Measurements from ENCODE around the gene RHCE. TPM values are rescaled to one million over a fixed set of nuclear protein-coding genes. Genes with fewer than 3 reads are reported as not detected.

The RHCE gene
- total and polyA plus RNA-seq, 2 of the 8 experiments (the other 6 are each of a cell fraction or from before 2014, with no cell fraction given): 0.23 to 0.50 TPM

DNA sequence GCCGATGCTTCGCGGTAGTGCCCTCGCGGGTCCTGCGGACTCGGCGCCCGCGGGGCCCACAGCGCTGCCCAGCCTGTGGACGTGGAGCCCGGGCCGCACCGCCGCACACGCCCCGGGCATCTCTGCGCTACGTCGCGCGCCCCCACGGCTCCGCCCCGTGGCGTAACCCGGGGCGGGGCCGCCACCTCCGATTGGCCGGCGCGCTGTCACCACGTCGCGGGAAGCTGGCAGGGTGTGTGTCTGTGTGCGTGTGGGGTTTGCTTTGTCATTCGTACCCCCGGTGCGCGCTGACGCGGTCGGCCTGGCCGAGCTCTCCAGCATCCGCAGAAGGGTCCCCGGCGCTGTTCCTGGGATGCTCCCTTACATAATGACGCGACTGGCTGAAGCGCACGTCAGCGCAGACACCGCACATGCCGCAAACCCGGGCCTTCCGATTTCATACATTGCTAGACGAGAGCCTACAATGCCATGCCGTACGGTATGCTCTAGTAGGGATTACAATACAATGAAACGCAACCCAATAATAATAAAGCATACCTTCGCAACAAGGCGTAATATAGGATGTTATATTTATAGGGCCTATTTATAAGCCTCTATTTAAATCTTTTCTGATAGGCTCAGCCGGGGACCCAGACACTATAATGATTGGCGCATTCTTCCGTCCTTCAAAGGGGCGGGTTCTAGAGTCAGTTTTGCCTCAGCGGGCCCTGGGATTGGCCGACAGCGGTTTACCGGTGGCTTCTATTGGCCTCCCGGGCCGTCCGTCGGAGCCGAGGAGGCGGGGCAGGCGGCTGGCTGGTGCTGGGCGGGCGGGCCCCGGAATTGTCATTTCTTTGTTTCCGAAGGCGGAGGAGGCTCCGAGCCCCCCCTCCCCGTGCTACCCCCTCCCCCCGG lies 9.7 kb upstream of the RHCE start, which contains the start of gene MACO1 (continued):
- TF ChIP-seq, protein P1, sequence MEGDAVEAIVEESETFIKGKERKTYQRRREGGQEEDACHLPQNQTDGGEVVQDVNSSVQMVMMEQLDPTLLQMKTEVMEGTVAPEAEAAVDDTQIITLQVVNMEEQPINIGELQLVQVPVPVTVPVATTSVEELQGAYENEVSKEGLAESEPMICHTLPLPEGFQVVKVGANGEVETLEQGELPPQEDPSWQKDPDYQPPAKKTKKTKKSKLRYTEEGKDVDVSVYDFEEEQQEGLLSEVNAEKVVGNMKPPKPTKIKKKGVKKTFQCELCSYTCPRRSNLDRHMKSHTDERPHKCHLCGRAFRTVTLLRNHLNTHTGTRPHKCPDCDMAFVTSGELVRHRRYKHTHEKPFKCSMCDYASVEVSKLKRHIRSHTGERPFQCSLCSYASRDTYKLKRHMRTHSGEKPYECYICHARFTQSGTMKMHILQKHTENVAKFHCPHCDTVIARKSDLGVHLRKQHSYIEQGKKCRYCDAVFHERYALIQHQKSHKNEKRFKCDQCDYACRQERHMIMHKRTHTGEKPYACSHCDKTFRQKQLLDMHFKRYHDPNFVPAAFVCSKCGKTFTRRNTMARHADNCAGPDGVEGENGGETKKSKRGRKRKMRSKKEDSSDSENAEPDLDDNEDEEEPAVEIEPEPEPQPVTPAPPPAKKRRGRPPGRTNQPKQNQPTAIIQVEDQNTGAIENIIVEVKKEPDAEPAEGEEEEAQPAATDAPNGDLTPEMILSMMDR (IDR thresholded peaks at IDR 0.05; ENCODE audit: control extremely low read depth in 1 of 3, insufficient read depth in 1 of 3, low read depth in 1 of 3, low read length in 3 of 3): no peak
- TF ChIP-seq TBP (IDR thresholded peaks at IDR 0.05; ENCODE audit: low read depth, low read length) (peak; percentile 53), TAF1 (IDR thresholded peaks at IDR 0.05; ENCODE audit: low read depth, low read length) (peak; percentile 75), EP300 (IDR thresholded peaks at IDR 0.05; ENCODE audit: borderline replicate concordance in 1 of 2, low read depth in 2 of 2, low read length in 2 of 2) (no peak; a peak in 1 of 3 replicates), HDAC2 (IDR thresholded peaks at IDR 0.05; ENCODE audit: borderline replicate concordance in 1 of 2, low read depth in 2 of 2, low read length in 2 of 2) (peak in 1 of 2 experiments; percentile 62; a peak in 1 of 4 replicates), RXRA (IDR thresholded peaks at IDR 0.05; ENCODE audit: insufficient read depth, low read depth, low read length) (no peak), SRF (IDR thresholded peaks at IDR 0.05; ENCODE audit: low read depth, low read length) (no peak), FOSL1 (IDR thresholded peaks at IDR 0.05; ENCODE audit: insufficient read depth, low read depth, low read length) (no peak), CREB1 (IDR thresholded peaks at IDR 0.05) (peak; percentile 81), RFX5 (IDR thresholded peaks at IDR 0.05; ENCODE audit: borderline replicate concordance, low read depth, low read length) (no peak), PHF8 (conservative IDR thresholded peaks at IDR 0.05; ENCODE audit: low read depth, low read length) (peak; percentile 69; the same call in 1 of the 2 replicates), POU5F1 (IDR thresholded peaks at IDR 0.05; ENCODE audit: low read depth, low read length) (no peak), EGR1 (IDR thresholded peaks at IDR 0.05; ENCODE audit: borderline replicate concordance, low read depth, low read length) (no peak), BCL11A (IDR thresholded peaks at IDR 0.05; ENCODE audit: low read depth in 2 of 2, low read length in 2 of 2) (no peak), KDM5A (IDR thresholded peaks at IDR 0.05; ENCODE audit: low read length) (no peak), RAD21 (IDR thresholded peaks at IDR 0.05 in 1 of 2, conservative IDR thresholded peaks at IDR 0.05 in 1 of 2; ENCODE audit: low read depth in 2 of 2, low read length in 2 of 2) (no peak), HDAC6 (IDR thresholded peaks at IDR 0.05; ENCODE audit: low read depth, low read length) (no peak), SP4 (IDR thresholded peaks at IDR 0.05; ENCODE audit: low read length) (peak; percentile 81; the same call in 1 of the 2 replicates), ZNF274 (IDR thresholded peaks at IDR 0.05; ENCODE audit: borderline replicate concordance, extremely low read depth, low read length) (no peak), SP2 (IDR thresholded peaks at IDR 0.05; ENCODE audit: low read length) (peak; percentile 94)

Measured in H1 (cell line).